Muscle layer of duodenum (tissue), 2 donors: Measurements from ENCODE around the gene ARHGEF37.
"Not testable (repeated sequence)": the region's sequence is repeated elsewhere in the genome, so short reads cannot be mapped to it uniquely, and the experiment has no call there.

ENCODE experiments used
- H3K27ac ChIP-seq: one replicate; pipeline ENCODE4 v1.7.0; 2013; ENCODE audit warnings: mild to moderate bottlenecking, low read length
- H3K27me3 ChIP-seq: one replicate; pipeline ENCODE4 v1.7.0; 2013; ENCODE audit warnings: low read depth, mild to moderate bottlenecking, control low read depth, low read length
- H3K36me3 ChIP-seq, 2 donors: one replicate each; pipeline ENCODE4 v1.7.0; 2013; ENCODE audit warnings: low read length in 2 of 2, control low read depth in 1 of 2, mild to moderate bottlenecking in 1 of 2; ENCODE audit not compliant: insufficient read depth in 2 of 2, control insufficient read depth in 1 of 2
- H3K4me1 ChIP-seq, 2 donors: one replicate each; pipeline ENCODE4 v1.7.0; 2013; ENCODE audit warnings: low read length in 2 of 2, mild to moderate bottlenecking in 2 of 2, control low read depth in 1 of 2, moderate library complexity in 1 of 2; ENCODE audit not compliant: insufficient read depth in 2 of 2, control insufficient read depth in 1 of 2
- H3K4me3 ChIP-seq, 2 donors: one replicate each; pipeline ENCODE4 v1.7.0; 2013; ENCODE audit warnings: low read length in 2 of 2, low read depth in 1 of 2, mild to moderate bottlenecking in 1 of 2
- H3K9me3 ChIP-seq, 2 donors: one replicate each; pipeline ENCODE4 v1.7.0; 2013; ENCODE audit warnings: low read length in 2 of 2, control low read depth in 1 of 2, mild to moderate bottlenecking in 1 of 2; ENCODE audit not compliant: control insufficient read depth in 1 of 2
- donor health status: healthy.

ARHGEF37 gene

GRCh38 chr5:149581192-149581861, at the start of gene ARHGEF37:
Gene ARHGEF37 (plus strand): TSS chr5:149581498. CDS start chr5:149597770, 16,272 bp downstream.
- H3K4me1 ChIP-seq, result peaks cover 10 to 30% of the 10 kb centered on the region in 2 donors
- peak within 1 kb of the TSS; percentile 86 for H3K27ac ChIP-seq
- no peaks in the 10 kb centered on the region for H3K9me3 ChIP-seq
- H3K27me3 ChIP-seq, result no peaks in the 10 kb centered on the region
- H3K36me3 ChIP-seq, result no peaks in the 10 kb centered on the region
- peak within 1 kb of the TSS; percentile 60 to 73 for H3K4me3 ChIP-seq

GRCh38 chr5:149532413-149532812, 48.9 kb upstream of the ARHGEF37 start:
- Histone ChIP-seq H3K36me3 (peaks cover 0 to 11% of the 10 kb centered on the region in 2 donors), H3K27ac (no peak overlapping the region), H3K9me3 (no peaks in the 10 kb centered on the region), H3K27me3 (no peaks in the 10 kb centered on the region), H3K4me1 (peaks cover 26 to 73% of the 10 kb centered on the region in 2 donors), H3K4me3 (no peak overlapping the region)

GRCh38 chr5:149535787-149536186, 45.5 kb upstream of the ARHGEF37 start:
- Histone ChIP-seq H3K36me3 (peaks cover 0 to 22% of the 10 kb centered on the region in 2 donors), H3K4me1 (peaks cover 20 to 62% of the 10 kb centered on the region in 2 donors)
- not testable (repeated sequence) for H3K27me3 ChIP-seq, H3K27ac ChIP-seq, H3K4me3 ChIP-seq, H3K9me3 ChIP-seq

- Histone ChIP-seq H3K4me3 (no peak overlapping the region), H3K36me3 (peaks cover 0 to 22% of the 10 kb centered on the region in 2 donors), H3K27ac (no peak overlapping the region), H3K9me3 (no peaks in the 10 kb centered on the region), H3K27me3 (no peaks in the 10 kb centered on the region), H3K4me1 (peaks cover 20 to 58% of the 10 kb centered on the region in 2 donors)
Measured at GRCh38 chr5:149537374-149537975, 43.8 kb upstream of the ARHGEF37 start.

- no peak overlapping the region for H3K27ac ChIP-seq
- peaks cover under 1 to 31% of the 10 kb centered on the region in 2 donors for H3K36me3 ChIP-seq
- H3K4me1 ChIP-seq, result peaks cover 11 to 59% of the 10 kb centered on the region in 2 donors
Measured at GRCh38 chr5:149540089-149540488, 41.2 kb upstream of the ARHGEF37 start.

GRCh38 chr5:149541893-149542292, 39.4 kb upstream of the ARHGEF37 start:
- Histone ChIP-seq H3K27ac (no peak overlapping the region), H3K9me3 (no peaks in the 10 kb centered on the region), H3K4me3 (no peak overlapping the region), H3K27me3 (no peaks in the 10 kb centered on the region), H3K36me3 (peaks cover 7 to 30% of the 10 kb centered on the region in 2 donors), H3K4me1 (peaks cover 15 to 66% of the 10 kb centered on the region in 2 donors)

More at GRCh38 chr5:149540089-149540488, 41.2 kb upstream of the ARHGEF37 start:
- Histone ChIP-seq H3K4me3 (no peak overlapping the region), H3K27me3 (no peaks in the 10 kb centered on the region), H3K9me3 (no peaks in the 10 kb centered on the region)

GRCh38 chr5:149543361-149544027, 37.8 kb upstream of the ARHGEF37 start:
- Histone ChIP-seq H3K27me3 (no peaks in the 10 kb centered on the region), H3K27ac (peak overlapping the region; percentile 27), H3K4me3 (peak overlapping the region; percentile 2 to 38), H3K9me3 (no peaks in the 10 kb centered on the region), H3K36me3 (peaks cover 13 to 17% of the 10 kb centered on the region in 2 donors), H3K4me1 (peaks cover 21 to 67% of the 10 kb centered on the region in 2 donors)

GRCh38 chr5:149544028-149544420, 37.3 kb upstream of the ARHGEF37 start:
- no peaks in the 10 kb centered on the region for H3K9me3 ChIP-seq
- H3K36me3 ChIP-seq, result peaks cover 17 to 18% of the 10 kb centered on the region in 2 donors
- H3K4me1 ChIP-seq, result peaks cover 21 to 71% of the 10 kb centered on the region in 2 donors
- H3K4me3 ChIP-seq, result peak overlapping the region; percentile 2 to 38
- H3K27ac ChIP-seq, result no peak overlapping the region
- H3K27me3 ChIP-seq, result no peaks in the 10 kb centered on the region

GRCh38 chr5:149545327-149545726, 36.0 kb upstream of the ARHGEF37 start:
- Histone ChIP-seq H3K9me3 (no peaks in the 10 kb centered on the region), H3K4me3 (no peak overlapping the region), H3K27me3 (no peaks in the 10 kb centered on the region), H3K4me1 (peaks cover 14 to 63% of the 10 kb centered on the region in 2 donors), H3K36me3 (peaks cover 14 to 31% of the 10 kb centered on the region in 2 donors), H3K27ac (no peak overlapping the region)

GRCh38 chr5:149546974-149547373, 34.3 kb upstream of the ARHGEF37 start:
- Histone ChIP-seq H3K27ac (peak overlapping the region; percentile 53), H3K9me3 (no peaks in the 10 kb centered on the region), H3K36me3 (peaks cover 14 to 39% of the 10 kb centered on the region in 2 donors), H3K4me3 (peak overlapping the region; percentile 7 to 99), H3K4me1 (peaks cover 12 to 59% of the 10 kb centered on the region in 2 donors), H3K27me3 (no peaks in the 10 kb centered on the region)
